GM12878 (cell line): Measurements from ENCODE around the gene PROC. TPM values are rescaled to one million over a fixed set of nuclear protein-coding genes. Genes with fewer than 3 reads are reported as not detected.

Experiments used
- ATAC-seq: fragments of 200-7000 bp; cut with Tn5 transposase; 3 replicates; pipeline ENCODE4 v1.9.1; 2020; ENCODE audit warnings: mild to moderate bottlenecking, moderate library complexity
- BruUV-seq: library from RNA; stranded (reverse); fragments of 400-500 nt; replicated peaks from 2 replicates; lab custom pipeline; 2021; lab: Mats Ljungman, UMichigan
- CTCF ChIA-PET: fragments of 300-600 bp; sonication (Branson Sonifier 250); formaldehyde crosslinking; extraction: SDS; loops from one replicate; lab custom pipeline; 2021; ENCODE audit warnings: inconsistent platforms; lab: Yijun Ruan, JAX
- POLR2A ChIA-PET: fragments of 350-600 bp; formaldehyde crosslinking; extraction: SDS; loops from one replicate; lab custom pipeline; 2021; ENCODE audit warnings: inconsistent platforms; lab: Charles Lee
- RAD21 ChIA-PET: fragments of 300-600 bp; sonication (Branson Sonifier 250); formaldehyde crosslinking; loops from one replicate; lab custom pipeline; 2023; ENCODE audit warnings: antibody characterized with exemption; ENCODE audit not compliant: unreplicated experiment; lab: Charles Lee
- SMC1A ChIA-PET: fragments of 300-600 bp; sonication (Branson Sonifier 250); formaldehyde crosslinking; loops from one replicate; lab custom pipeline; 2023; ENCODE audit not compliant: unreplicated experiment, uncharacterized antibody; lab: Charles Lee
- DNase-seq: peaks from one replicate; pipeline ENCODE4 v3.0.0-alpha.2; 2011; ENCODE audit warnings: low read depth, low spot score
- FAIRE-seq: peaks from 3 replicates; lab custom pipeline; 2011; peaks lifted over from hg19 to GRCh38; lab: Jason Lieb, UNC
- H2AFZ ChIP-seq: 2 replicates; pipeline ENCODE4 v1.6.0; 2011; ENCODE audit warnings: low read depth, low read length, control low read depth; ENCODE audit not compliant: control insufficient read depth
- H3K27ac ChIP-seq: 2 replicates; pipeline ENCODE4 v1.5.1; 2011; ENCODE audit warnings: control low read depth; ENCODE audit not compliant: control insufficient read depth, insufficient read depth
- H3K27me3 ChIP-seq, 2 experiments: replicated peaks in 1 of 2; 2 replicates each; pipeline versions ENCODE4 v1.6.0 to v1.6.1; 2011; ENCODE audit warnings: low read length in 1 of 2; ENCODE audit not compliant: control insufficient read depth in 2 of 2, insufficient read depth in 2 of 2
- H3K36me3 ChIP-seq, 2 experiments: 2 replicates each; pipeline ENCODE4 v1.5.1; 2011; ENCODE audit warnings: low read length in 1 of 2; ENCODE audit not compliant: control insufficient read depth in 2 of 2, insufficient read depth in 2 of 2
- H3K4me1 ChIP-seq: 2 replicates; pipeline ENCODE4 v1.6.1; 2011; ENCODE audit warnings: mild to moderate bottlenecking, low read length, moderate library complexity, mixed read lengths; ENCODE audit not compliant: control insufficient read depth, insufficient read depth
- H3K4me2 ChIP-seq: 2 replicates; pipeline ENCODE4 v1.6.0; 2011; ENCODE audit warnings: control low read depth; ENCODE audit not compliant: control insufficient read depth, insufficient read depth
- H3K4me3 ChIP-seq: fragments of 200-600 bp; sonication (generic); 2 replicates; pipeline ENCODE4 v1.5.1; 2016
- H3K79me2 ChIP-seq: 2 replicates; pipeline ENCODE4 v1.6.0; 2011; ENCODE audit warnings: low read length; ENCODE audit not compliant: control insufficient read depth, insufficient read depth
- H3K9ac ChIP-seq: 2 replicates; pipeline ENCODE4 v1.8.0; 2011; ENCODE audit warnings: low read length, control low read depth, mixed read lengths; ENCODE audit not compliant: control insufficient read depth, insufficient read depth
- H3K9me3 ChIP-seq: replicated peaks from 3 replicates; pipeline ENCODE4 v1.5.1; 2011; ENCODE audit warnings: mild to moderate bottlenecking, low read length; ENCODE audit not compliant: control insufficient read depth, insufficient read depth
- H4K20me1 ChIP-seq: 2 replicates; pipeline ENCODE4 v1.6.0; 2011; ENCODE audit not compliant: control insufficient read depth, insufficient read depth
- BHLHE40 ChIP-seq, 2 experiments: fragments of 450-650 bp in 1 of 2; IDR thresholded peaks; 2 replicates each; pipeline ENCODE4 v1.6.1; 2011 to 2017; ENCODE audit warnings: low read depth in 2 of 2, borderline replicate concordance in 1 of 2, improper control_type of control experiment in 1 of 2, low read length in 1 of 2, mild to moderate bottlenecking in 1 of 2
- CBFB ChIP-seq: IDR thresholded peaks from 2 replicates; pipeline ENCODE4 v1.6.1; 2016; ENCODE audit warnings: antibody characterized with exemption, low read depth
- HDGF ChIP-seq: fragments of 450-650 bp; IDR thresholded peaks from 2 replicates; pipeline ENCODE4 v1.6.1; 2016; ENCODE audit warnings: antibody characterized with exemption
- KLF5 ChIP-seq: fragments of 450-650 bp; IDR thresholded peaks from 2 replicates; pipeline ENCODE4 v1.6.1; 2014; ENCODE audit warnings: mild to moderate bottlenecking; ENCODE audit not compliant: partially characterized antibody
- RFX5 ChIP-seq: IDR thresholded peaks from 2 replicates; pipeline ENCODE4 v1.6.1; 2011; ENCODE audit warnings: low read depth, low read length, improper control_type of control experiment
- SRF ChIP-seq, 2 experiments: IDR thresholded peaks; 2 replicates each; pipeline ENCODE4 v1.6.1; 2011; ENCODE audit warnings: low read depth in 2 of 2, low read length in 2 of 2, mild to moderate bottlenecking in 1 of 2, moderate library complexity in 1 of 2
- TBL1XR1 ChIP-seq: IDR thresholded peaks from 2 replicates; pipeline ENCODE4 v1.6.1; 2012; ENCODE audit warnings: low read depth, low read length, improper control_type of control experiment
- ZNF24 ChIP-seq: fragments of 450-650 bp; IDR thresholded peaks from 2 replicates; pipeline ENCODE4 v1.6.1; 2017; ENCODE audit warnings: antibody characterized with exemption, mild to moderate bottlenecking
- WGBS: methylation state at CpG from one replicate; pipeline ENCODE4 v1.1.6; 2016; ENCODE audit warnings: low lambda C conversion rate; ENCODE audit not compliant: insufficient replicate concordance, insufficient coverage; ENCODE audit errors: missing lambda C conversion rate; 5-methylcytosine and 5-hydroxymethylcytosine counted together
- in situ Hi-C: fragments of 300-500 bp; cut with MboI; formaldehyde crosslinking; loops from 9 replicates; pipeline ENCODE4 v1.14.3; 2018; ENCODE audit warnings: mixed read lengths
- intact Hi-C: fragments of 100-400 bp; cut with micrococcal nuclease; formaldehyde crosslinking; loops from one replicate; pipeline ENCODE4 v1.14.2; 2022; ENCODE audit not compliant: unreplicated experiment
- polyA plus RNA-seq, 11 experiments: library from polyadenylated mRNA; depleted of rRNA in 4 of 11; unstranded in 6 of 11; stranded (reverse) in 5 of 11; fragments of >200 nt; fragmentation: Nextera tagmentation in 4 of 11; fragmentation: Illumina TruSeq in 1 of 11; extraction: Ambion mirVana in 4 of 11; extraction: Trizol in 1 of 11; gene quantifications; 1 replicate in 1 of 11; 2 replicates in 10 of 11; pipeline versions ENCODE4 v1.2.1 to v1.2.3, GENCODE V29; 2011 to 2016; ENCODE audit warnings: inconsistent platforms in 2 of 11, missing spikeins in 2 of 11, low read depth in 1 of 11
- total RNA-seq, 4 experiments: library from RNA; depleted of rRNA in 3 of 4; stranded (reverse); fragments of >200 nt in 3 of 4; fragmentation: Illumina TruSeq in 1 of 4; extraction: Trizol in 1 of 4; gene quantifications; 2 replicates each; pipeline versions ENCODE4 v1.2.1 to v1.2.3, GENCODE V29; 2013 to 2021
- TF ChIP-seq, protein P1 (sequence below): IDR thresholded peaks from 2 replicates; pipeline ENCODE4 v1.6.1; 2012; ENCODE audit warnings: improper control_type of control experiment, low read depth, low read length; ENCODE audit not compliant: insufficient replicate concordance
- TF ChIP-seq, protein P2 (sequence below): IDR thresholded peaks from 2 replicates; pipeline ENCODE4 v1.6.1; 2012; ENCODE audit warnings: mild to moderate bottlenecking, low read depth, low read length

The PROC gene
- total and polyA plus RNA-seq, 10 of the 15 experiments (the other 5 are each of a cell fraction or from before 2014, with no cell fraction given), result not detected

DNA sequence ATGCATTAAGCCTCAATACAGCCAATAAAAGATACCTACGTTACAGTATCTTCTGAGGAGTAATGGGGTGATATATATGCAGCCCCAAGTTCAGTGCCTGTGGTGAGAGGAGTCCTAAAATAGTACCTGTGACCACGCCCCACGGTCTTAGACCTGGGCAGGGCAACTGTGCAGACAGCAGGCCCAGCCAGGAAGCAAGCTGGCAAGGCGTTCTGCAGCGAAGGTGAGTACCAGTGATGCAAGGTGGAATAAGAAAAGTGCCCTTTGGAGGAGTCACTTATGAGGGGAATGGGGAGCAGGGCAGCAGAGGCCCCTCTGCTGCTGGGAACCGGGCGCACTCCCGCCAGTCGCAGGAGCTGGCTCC lies 17.7 kb upstream of the PROC start (continued):
- TF ChIP-seq, protein P1, sequence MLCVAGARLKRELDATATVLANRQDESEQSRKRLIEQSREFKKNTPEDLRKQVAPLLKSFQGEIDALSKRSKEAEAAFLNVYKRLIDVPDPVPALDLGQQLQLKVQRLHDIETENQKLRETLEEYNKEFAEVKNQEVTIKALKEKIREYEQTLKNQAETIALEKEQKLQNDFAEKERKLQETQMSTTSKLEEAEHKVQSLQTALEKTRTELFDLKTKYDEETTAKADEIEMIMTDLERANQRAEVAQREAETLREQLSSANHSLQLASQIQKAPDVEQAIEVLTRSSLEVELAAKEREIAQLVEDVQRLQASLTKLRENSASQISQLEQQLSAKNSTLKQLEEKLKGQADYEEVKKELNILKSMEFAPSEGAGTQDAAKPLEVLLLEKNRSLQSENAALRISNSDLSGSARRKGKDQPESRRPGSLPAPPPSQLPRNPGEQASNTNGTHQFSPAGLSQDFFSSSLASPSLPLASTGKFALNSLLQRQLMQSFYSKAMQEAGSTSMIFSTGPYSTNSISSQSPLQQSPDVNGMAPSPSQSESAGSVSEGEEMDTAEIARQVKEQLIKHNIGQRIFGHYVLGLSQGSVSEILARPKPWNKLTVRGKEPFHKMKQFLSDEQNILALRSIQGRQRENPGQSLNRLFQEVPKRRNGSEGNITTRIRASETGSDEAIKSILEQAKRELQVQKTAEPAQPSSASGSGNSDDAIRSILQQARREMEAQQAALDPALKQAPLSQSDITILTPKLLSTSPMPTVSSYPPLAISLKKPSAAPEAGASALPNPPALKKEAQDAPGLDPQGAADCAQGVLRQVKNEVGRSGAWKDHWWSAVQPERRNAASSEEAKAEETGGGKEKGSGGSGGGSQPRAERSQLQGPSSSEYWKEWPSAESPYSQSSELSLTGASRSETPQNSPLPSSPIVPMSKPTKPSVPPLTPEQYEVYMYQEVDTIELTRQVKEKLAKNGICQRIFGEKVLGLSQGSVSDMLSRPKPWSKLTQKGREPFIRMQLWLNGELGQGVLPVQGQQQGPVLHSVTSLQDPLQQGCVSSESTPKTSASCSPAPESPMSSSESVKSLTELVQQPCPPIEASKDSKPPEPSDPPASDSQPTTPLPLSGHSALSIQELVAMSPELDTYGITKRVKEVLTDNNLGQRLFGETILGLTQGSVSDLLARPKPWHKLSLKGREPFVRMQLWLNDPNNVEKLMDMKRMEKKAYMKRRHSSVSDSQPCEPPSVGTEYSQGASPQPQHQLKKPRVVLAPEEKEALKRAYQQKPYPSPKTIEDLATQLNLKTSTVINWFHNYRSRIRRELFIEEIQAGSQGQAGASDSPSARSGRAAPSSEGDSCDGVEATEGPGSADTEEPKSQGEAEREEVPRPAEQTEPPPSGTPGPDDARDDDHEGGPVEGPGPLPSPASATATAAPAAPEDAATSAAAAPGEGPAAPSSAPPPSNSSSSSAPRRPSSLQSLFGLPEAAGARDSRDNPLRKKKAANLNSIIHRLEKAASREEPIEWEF, result no peak
- TF ChIP-seq KLF5 (no peak), RFX5 (no peak), CBFB (no peak)

DNA sequence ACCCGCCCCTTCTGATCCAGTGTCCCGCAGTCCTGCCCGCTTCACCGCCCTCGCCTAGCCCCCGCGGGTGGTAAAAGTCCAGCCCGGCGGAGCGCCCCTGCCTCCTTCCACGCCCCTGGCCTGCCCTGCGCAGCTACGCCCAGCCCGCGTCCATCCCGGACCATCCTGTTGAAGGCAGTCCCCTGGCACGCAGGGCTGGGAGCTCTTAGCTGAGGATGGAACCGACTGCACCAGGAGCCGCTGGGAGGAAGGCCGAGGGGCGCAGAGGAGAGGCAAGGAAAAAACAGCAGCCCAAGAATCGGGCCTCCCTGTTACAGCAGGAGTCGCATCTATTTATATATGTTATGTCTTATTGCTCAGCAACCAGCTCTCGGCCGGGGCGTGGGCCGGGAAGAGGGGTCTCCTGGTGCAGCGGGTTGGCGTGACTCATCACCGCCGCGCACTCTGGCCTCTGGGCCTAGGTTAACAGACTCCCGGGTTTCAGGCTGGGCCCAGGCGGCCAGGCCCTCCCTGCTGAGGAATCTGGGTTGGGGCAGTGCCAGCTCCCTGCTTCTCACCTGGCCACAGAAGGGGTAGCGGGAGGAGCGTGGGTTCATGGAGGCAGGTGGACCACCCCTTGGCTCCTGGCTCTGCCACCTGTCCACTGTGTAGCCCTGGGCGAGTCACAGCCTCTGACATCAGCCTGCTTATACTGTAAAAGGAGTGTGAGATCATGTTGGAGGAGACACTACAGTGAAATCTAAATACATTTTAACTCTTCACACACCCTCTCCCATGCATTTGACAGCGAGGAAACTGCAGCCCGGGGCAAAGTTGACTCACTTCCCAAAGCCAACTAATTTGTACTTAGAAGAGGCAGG lies 17.1 kb upstream of the PROC start:
- TF ChIP-seq TBL1XR1 (no peak), BHLHE40 (IDR thresholded peaks at IDR 0.05; ENCODE audit: borderline replicate concordance in 1 of 2, low read depth in 2 of 2, low read length in 1 of 2) (no peak), SRF (IDR thresholded peaks at IDR 0.05; ENCODE audit: low read depth in 2 of 2, low read length in 2 of 2) (no peak), ZNF24 (no peak), CBFB (no peak), HDGF (no peak)
- TF ChIP-seq, protein P2, sequence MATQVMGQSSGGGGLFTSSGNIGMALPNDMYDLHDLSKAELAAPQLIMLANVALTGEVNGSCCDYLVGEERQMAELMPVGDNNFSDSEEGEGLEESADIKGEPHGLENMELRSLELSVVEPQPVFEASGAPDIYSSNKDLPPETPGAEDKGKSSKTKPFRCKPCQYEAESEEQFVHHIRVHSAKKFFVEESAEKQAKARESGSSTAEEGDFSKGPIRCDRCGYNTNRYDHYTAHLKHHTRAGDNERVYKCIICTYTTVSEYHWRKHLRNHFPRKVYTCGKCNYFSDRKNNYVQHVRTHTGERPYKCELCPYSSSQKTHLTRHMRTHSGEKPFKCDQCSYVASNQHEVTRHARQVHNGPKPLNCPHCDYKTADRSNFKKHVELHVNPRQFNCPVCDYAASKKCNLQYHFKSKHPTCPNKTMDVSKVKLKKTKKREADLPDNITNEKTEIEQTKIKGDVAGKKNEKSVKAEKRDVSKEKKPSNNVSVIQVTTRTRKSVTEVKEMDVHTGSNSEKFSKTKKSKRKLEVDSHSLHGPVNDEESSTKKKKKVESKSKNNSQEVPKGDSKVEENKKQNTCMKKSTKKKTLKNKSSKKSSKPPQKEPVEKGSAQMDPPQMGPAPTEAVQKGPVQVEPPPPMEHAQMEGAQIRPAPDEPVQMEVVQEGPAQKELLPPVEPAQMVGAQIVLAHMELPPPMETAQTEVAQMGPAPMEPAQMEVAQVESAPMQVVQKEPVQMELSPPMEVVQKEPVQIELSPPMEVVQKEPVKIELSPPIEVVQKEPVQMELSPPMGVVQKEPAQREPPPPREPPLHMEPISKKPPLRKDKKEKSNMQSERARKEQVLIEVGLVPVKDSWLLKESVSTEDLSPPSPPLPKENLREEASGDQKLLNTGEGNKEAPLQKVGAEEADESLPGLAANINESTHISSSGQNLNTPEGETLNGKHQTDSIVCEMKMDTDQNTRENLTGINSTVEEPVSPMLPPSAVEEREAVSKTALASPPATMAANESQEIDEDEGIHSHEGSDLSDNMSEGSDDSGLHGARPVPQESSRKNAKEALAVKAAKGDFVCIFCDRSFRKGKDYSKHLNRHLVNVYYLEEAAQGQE, result no peak
- Histone ChIP-seq H3K36me3 (no peaks in the 10 kb centered on the region), H3K4me1 (peaks cover 22% of the 10 kb centered on the region), H3K27ac (no peak overlapping the region), H3K9ac (no peak overlapping the region), H3K9me3 (no peaks in the 10 kb centered on the region), H3K27me3 (no peaks in the 10 kb centered on the region), H3K4me3 (no peak overlapping the region), H3K4me2 (no peak overlapping the region), H4K20me1 (no peaks in the 10 kb centered on the region), H3K79me2 (no peaks in the 10 kb centered on the region), H2AFZ (no peak overlapping the region)
- ChIA-PET CTCF (interaction anchor here (1.3 kb wide), 1 partner anchor 11 kb away, joined by 3 read pairs; no protein-coding TSS in a partner anchor), POLR2A (interaction anchor here (2.2 kb wide), 1 partner anchor 12 kb away, joined by 7 read pairs; no protein-coding TSS in a partner anchor), SMC1A (interaction anchor here (1.6 kb wide), 1 partner anchor 16 kb away, joined by 3 read pairs; no protein-coding TSS in a partner anchor), RAD21 (no interaction called here)
- FAIRE-seq, result no peak
- DNase-seq, result no peak
- no TSS peak for BruUV-seq
- WGBS, result 89% methylated on average over 36 of the region's 39 CpGs
- in situ Hi-C loops, result no loop called here
- intact Hi-C loops, result no loop called here
- no peak for ATAC-seq
